HG03457 (cell line): ENCODE results near the gene HES1.
A peak's percentile ranks its signal among the peaks of the same experiment; 100 is the strongest.
"Not testable (repeated sequence)": the region's sequence is repeated elsewhere in the genome, so short reads cannot be mapped to it uniquely, and the experiment has no call there.

Source experiments
- ATAC-seq: cut with Tn5 transposase; IDR thresholded peaks from one replicate; pipeline ENCODE4 v1.9.1; 2021; ENCODE audit warnings: moderate number of reproducible peaks; ENCODE audit not compliant: unreplicated experiment

HES1 gene

DNA sequence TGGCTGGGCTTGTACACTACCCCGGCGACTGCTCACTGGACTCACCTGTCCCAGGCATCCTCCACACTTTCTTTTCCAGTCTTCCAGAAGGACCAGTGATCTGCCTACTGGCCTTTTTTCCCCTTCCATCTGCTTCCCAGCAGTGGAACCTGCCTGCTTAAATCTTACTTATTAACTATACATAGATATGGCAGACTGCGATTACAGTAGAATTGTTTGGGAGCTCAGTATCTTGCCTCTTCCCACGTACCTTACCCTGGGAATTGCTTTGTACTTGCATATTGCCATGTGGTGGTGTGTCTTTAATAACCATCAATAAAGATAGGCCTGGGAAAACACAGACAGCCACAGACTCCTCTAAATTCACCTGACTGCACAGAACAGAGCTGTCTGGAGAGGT is 11.8 kb upstream of the HES1 start:
- ATAC-seq: no peak

DNA sequence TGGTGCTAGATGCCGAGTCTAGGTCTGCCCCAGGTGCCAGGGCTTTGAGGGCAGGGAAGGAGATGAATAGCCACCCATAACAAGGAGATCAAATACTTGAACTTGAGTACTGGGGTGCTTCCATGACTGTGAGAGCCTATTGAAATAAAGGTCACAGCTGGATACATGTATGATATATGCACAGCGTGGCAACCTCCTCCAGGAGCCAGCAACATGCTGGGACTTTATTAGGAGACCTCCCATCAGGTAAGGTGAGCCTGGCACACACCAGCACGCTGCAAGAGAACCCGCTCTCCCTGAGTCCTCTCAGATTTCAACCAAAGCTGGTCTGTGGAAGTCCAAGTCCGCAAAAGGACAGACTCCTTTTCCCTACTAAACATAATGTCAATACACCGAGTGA is 10.5 kb upstream of the HES1 start:
- ATAC-seq: no peak

DNA sequence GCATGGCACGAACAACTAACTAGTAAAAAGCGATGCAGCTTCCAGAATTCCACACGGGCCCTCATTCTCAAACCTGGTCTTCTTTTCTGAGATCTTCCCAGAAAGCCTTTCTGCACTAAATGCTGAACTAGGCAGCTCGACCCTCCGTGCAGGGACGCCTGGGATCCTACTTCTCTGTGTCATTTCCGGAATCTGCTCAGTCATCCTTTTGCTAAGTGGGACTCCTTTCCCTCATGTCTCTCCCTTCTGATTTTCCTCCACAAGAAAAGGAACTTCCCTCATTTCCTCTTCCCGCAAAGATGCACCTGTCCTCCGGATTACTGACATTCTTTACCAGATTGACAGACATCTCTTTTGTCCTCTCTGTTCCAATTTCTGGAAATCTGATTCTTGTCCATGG is 9.2 kb upstream of the HES1 start:
- no peak for ATAC-seq

DNA sequence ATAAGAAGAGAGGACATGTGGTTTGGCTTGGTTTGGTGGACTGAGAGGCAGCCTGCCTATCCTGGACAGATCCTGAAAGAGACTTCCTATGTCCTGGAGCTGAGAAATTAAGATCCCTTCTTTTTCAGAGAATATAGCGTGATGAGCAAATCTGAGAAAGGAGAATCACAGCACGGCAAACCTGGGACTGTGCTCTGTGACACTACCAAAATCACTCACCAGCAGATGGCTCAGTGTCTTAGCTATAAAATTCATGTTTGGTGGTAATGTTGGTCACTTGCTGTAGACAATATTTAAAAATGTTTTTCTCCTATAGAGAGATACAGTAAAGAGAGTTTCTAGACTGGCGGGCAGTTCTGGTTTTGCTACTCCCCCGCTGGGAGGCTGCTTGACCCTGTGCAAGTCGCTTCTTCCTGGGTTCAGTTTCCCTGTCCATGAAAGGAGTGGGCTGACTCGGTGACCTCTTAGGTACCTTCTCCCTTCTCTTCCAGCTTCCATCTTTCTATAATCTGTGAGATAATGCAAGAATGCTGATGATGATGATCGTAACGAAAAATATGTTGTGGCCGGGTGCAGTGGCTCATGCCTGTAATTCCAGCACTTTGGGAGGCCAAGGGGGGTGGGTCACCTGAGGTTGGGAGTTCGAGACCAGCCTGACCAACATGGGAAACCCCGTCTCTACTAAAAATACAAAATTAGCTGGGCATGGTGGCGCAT is 7.6 kb upstream of the HES1 start:
- no peak for ATAC-seq

DNA sequence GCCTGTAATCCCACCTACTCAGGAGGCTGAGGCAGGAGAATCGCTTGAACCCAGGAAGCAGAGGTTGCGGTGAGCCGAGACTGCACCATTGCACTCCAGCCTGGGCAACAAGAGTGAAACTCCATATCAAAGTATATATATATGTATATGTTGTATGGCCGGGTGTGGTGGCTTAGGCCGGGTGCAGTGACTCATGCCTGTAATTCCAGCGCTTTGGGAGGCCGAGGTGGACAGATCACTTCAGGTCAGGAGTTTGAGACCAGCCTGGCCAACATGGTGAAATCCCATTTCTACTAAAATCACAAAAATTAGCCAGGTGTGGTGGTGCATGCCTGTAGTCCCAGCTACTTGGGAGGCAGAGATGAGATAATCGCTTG is 7.0 kb upstream of the HES1 start:
- not testable (repeated sequence) for ATAC-seq

DNA sequence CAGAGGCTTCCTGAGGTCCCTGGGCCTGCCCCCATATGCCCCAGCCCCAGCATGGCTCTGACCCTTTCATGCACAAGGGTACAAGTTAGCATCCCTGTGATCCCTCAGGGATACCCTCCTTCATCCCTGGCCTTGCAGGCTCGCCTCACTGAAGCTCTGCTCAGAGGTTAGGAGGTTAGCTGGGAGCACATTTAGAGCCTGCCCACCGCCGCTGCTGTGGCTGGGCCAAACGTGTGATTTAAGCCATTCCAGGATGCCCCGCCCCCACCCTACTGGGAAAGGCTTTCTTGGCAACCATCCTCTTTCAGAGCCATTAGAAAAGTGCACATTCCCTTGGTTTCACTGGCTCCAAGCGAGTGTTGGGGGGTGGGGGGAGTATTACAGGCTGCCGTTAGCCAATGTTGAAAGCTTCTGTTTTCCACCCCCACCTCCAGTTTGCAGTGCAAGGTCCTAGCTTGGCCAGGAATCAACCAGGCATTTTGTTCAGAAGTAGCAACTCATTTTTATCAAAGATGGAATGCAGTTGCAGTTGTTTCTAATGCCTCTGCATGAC is 6.3 kb upstream of the HES1 start:
- no peak for ATAC-seq

DNA sequence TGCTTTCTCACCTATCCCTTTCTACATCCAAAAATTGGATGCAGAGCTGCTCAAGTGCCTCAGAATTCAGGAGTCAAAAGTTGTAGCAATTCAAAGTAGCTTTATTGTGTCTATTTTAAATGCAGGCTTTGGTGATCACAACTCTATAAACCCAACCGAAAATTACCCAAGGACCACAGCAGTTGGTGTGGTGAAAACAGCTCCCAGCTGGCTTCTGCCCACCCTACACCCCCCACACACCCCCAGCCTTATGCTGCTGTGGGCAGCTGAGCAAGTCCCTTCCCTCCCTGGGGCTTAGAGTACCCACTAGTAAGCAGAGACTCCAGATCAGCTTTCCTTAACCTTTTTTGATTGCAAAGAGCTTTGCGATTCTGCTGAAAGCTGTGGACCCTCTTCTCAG is 5.8 kb upstream of the HES1 start:
- ATAC-seq: no peak

DNA sequence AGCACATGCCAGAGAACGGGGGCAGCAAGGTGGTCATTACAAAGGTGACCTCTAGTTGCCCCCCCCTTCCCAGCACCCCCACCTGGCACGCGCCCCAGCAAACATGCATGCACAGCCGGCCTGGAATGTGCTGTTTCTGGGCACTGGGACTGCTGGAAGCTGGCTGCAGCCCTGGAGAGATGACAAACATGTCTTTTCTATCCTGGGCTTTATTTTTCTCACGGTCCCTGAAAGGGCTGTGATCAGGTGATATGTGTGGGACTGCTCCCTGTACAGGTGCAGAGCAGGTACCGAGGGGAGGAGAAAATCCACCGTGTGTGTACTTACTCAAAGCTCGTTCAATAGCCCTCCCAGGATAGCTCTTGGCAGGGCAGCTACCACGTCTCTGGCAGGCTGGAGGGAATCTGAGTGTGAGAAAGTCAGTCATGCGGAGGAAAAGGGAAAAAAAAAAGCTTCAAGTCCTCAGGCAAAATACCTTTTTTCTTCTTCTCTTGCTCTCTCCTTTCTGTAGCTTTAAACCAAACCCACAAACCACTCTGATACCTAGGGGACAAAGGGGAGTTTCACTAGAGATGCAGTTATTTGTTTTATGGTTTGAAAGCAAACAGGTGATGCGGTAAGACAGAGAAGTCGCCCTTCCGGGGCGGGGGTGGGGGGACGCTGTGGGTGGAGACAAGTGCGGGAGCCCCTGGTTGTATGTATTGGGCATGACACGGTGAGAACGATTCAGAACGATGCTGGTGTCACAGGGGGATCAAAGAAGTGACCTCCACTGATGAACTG is 5.0 kb upstream of the HES1 start:
- ATAC-seq: peak; percentile 44

DNA sequence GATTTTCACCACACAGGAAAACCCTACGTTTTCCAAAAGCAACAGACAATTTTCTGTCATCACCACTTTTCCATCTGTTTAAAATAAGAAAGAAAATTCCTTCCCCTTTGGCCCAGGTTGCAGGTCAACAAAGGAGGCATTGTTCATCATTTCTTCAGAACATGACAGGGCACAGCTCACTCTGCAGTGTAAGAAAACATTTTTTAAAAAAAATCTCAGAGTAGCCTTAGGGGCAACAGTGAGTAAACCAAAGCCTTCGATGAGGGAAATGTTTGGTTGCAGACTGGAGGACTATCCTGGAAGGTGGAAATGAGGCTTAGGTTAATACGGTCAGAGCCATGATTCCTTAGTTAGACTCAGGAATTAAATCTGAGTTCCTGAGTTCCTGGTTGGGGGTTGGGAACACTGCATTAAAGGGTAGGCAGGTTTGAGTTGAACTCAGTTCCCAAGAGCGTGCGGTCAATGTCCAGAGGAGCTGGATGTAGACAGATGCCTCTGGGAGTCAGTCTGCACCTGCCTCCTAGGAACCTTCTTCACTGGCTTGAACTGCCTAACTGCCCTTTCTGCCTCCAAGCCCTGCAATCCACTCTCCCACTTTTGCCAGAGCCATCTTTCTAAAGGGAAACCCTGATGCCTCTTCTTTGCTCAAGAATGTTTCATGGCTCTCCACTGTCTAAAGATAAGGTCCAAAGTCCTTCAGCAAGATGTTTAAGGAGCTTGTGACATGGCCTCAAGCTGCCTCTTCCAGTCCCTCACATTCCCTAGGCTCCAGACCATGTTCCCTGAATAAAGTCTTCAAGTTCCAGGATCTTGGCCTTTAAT is 3.3 kb upstream of the HES1 start:
- ATAC-seq: no peak

DNA sequence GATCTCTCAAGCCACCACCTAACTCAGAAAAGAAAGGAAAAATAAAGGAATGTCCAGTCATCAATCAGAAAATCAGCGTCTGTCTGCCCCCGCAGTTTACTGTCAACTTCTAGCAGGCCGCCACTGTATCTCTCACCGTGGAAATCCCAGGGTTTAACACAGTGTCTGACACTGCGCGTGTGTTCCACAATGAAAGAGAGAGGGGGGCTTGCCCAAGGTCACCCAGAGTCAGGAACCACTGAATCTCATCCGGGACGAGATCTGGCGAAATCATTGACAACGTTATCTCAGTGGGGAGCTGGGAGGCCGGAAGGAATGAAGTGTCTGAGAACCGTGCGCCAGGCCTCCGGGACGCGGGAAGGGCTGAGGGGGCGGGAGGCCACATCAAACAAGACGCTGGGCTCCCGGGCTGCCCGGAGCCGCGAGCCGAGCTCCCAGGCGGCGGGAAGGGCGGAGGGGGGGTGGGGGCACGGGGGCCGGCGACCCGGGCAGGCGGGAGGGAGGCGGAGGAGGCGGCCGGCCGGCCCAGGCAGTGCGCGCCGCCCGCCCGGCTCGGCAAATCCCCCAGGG is 2.2 kb upstream of the HES1 start:
- ATAC-seq: no peak

DNA sequence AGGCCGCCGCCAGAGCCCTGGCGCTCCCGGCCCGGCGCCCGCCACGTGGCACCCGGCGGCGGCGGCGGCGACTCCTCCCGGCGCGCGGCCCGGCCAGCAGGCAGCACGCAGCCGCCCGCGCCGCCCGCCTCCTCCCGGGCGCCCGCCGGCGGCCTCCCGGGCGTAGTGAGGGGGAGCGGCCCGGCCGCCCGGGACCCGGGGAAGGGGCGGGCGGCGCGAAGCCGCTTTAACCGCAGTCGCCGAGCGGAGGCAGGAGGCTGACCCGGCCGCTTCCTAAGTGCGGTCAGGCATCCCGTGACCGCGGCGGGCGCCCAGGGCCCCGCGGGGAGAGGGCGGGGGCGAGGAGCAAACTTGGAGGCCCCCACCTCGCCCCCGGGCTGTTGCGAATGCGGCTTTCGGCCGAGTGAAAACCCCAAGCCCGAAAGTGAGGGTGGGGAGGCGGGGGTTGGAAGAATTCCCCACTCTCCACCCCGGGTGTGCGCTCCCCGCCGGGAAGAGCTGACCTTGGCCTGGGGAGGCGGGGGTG is 1.7 kb upstream of the HES1 start:
- ATAC-seq: peak; percentile 11

DNA sequence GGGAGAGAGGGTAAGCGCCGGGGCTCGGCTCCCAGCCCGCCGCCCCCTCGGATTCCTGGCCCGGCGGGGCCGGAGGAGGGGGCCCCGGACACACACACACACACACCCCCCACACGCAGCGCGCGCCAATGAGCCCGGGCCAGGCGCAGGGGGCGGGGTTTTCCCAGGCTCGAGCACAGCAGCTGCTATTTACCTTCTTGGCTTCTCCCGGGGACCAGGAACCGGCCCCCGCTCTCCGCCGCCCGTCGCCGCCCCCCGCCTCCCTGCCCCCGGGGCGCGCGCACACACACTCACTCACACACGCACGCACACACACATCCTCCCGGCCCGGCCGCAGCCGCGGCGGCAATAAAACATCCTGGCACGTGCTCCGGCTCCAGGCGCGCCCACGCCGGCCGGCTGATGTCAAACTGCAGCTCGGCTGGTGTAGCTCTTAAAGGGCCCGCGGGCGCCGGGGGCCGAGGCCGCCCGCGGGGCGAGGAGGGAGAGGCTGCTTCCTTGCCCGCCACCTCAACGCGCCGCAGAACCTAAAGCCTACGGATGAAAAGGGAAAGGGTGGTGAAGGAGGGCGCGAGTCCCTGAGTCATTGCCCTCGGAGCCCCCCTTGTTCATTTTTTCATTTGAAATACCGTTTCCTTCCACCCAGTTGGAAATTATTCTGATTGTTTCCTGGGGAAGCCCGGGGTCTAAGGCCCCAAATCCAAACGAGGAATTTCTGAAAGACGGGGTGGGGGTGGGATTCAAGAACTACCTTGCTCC is 1.0 kb upstream of the HES1 start:
- ATAC-seq: peak; percentile 30

DNA sequence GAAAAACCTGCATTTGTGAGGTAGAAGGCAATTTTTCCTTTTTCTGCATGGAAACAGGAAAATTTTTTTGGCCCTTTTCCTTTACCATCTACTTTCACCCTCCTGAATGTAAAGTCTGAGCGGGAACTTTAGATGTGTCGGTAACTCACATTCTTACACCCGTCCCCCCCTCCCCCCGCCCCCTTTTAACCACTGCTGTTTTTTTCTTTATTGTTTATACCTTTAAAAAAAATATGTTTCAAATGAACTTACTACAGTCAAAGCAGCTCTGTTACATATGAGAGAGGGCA is 487 bp upstream of the HES1 start:
- no peak for ATAC-seq

DNA sequence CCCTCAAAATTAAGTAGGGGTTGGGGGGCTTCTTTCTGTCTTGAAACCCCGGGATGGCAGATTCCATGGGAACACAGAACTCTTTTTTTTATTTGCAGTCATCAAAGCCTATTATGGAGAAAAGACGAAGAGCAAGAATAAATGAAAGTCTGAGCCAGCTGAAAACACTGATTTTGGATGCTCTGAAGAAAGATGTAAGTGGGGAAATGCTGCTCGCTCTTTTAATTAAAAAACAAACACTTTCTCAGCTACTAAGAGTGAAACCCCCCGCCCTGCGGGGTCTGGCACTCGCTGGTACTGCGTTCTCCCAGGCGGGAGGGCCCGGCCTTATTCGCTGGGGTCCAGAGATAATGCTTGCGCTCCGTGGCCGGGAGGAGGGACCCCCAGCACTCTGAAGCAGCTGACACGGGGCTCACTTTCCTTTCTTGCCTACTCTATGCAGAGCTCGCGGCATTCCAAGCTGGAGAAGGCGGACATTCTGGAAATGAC is 615 bp downstream of the HES1 start:
- no peak for ATAC-seq

DNA sequence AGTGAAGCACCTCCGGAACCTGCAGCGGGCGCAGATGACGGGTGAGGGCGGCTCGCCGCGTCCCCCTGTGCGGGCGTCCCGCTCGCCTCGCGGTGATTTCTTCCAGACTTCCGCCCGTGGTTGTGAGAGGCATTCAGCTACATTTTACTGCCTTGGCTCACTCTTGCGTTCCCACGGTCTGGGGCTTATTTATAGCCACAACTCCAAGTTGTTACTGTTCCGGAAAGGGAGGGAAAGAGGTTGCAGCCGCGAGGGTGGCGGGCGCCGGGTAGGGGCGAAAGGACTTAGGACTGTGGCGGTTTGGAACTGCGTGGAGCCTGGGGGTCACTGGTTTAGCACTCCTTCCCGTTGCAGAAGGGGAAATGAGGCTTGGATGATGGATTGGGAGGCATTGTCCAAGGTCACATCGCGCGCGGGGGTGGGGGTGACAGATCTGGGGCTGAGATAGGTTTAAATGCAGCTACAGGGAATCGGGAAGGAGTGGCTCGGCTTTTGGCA is 1.1 kb downstream of the HES1 start:
- no peak for ATAC-seq

DNA sequence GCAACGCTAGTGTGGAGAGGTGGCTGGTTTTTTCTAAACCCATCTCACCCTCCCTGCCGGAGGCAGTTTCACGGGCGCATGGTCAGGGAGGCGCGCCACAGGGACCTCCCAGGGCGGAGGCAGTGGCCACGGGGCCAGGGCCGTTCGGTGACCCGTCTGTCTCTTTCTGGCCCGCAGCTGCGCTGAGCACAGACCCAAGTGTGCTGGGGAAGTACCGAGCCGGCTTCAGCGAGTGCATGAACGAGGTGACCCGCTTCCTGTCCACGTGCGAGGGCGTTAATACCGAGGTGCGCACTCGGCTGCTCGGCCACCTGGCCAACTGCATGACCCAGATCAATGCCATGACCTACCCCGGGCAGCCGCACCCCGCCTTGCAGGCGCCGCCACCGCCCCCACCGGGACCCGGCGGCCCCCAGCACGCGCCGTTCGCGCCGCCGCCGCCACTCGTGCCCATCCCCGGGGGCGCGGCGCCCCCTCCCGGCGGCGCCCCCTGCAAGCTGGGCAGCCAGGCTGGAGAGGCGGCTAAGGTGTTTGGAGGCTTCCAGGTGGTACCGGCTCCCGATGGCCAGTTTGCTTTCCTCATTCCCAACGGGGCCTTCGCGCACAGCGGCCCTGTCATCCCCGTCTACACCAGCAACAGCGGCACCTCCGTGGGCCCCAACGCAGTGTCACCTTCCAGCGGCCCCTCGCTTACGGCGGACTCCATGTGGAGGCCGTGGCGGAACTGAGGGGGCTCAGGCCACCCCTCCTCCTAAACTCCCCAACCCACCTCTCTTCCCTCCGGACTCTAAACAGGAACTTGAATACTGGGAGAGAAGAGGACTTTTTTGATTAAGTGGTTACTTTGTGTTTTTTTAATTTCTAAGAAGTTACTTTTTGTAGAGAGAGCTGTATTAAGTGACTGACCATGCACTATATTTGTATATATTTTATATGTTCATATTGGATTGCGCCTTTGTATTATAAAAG is 1.8 kb downstream of the HES1 start:
- ATAC-seq: peak; percentile 28

DNA sequence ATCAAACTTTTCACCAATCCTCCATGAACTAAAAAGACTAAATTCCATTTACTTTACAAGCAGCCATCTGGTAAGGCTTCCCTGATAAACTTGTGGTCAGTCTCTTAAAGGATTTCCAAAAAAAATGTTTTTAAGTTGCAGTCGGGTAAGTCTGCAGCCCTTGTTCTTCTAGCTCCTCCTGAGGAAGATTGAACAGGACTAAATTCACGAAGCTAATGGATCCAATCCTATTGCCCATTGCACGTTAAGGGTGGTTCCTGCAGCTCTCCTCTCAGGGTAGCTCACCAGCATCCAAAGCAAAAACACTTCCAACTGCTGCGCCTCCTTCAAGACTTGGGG is 2.8 kb downstream of the HES1 start:
- ATAC-seq: no peak

DNA sequence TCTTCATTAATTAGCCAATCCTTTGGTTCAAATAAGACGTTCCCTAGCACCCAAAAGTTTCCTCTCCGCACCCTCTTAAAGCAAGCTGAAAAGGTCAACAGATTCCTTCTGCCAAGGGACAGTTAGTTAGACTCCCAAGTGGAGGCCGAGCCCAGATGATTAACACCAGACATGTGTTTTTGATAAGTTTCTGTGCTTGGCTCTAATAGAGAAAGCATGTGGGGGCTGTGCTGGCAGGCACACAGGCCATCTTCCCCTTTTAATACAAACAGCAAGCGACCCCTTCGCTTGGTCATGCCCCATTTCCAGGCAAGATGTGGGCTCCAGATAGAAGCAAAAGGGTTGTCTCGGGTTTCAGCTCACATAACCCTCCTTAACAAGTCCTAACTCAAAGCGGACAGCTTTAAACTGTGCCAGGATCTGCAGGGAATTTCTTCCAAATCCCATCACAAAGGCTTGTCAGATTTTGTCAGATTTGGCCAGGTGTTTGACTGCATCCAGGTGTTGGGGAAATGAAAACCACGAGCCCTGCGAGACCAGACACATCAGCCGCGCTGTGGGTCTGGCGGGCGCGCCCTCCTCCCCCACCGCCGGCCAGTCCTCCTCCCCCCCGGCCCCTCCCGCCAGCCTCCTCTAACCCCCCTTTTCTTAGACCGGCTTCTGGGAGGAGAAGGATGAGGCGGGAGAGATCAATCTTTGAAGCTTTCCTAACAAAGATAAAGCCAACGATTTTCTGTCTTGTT is 3.3 kb downstream of the HES1 start:
- ATAC-seq: no peak
